ENCODE results near the gene MVK. TPM values are rescaled to one million over a fixed set of nuclear protein-coding genes. Genes with fewer than 3 reads are reported as not detected.

Gene MVK
- total and polyA plus RNA-seq, 2 of the 4 experiments (the other 2 are of a cell fraction): 6.6 to 11.5 TPM

DNA sequence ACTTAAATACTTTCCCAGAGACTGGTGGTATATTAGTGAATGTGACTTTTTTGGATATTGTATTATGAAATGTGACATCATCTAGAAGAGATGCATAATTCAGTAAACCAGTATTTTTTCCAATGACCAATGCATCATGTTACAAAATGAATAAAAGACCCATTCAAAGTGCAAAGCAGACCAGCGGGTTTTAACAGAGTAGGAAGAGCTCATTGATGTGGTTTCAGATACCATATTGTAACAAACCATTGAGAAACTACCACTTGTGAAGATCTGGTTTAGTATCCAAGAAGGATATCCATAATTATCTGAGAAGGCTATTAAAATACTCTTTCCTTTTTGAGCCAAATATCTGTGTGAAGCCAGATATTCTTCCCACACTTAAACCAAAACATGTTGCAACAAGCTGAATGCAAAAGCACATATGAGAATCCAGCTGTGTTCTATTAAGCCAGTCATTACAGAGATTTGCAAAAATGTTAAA lies 47.7 kb downstream of the MVK start:
- no peak for TF ChIP-seq MAZ (IDR thresholded peaks at IDR 0.05; ENCODE audit: borderline replicate concordance, low read depth, low read length)
- no peak for TF ChIP-seq NFE2L2 (IDR thresholded peaks at IDR 0.05; ENCODE audit: low read depth, low read length)
- TF ChIP-seq CEBPB (IDR thresholded peaks at IDR 0.05; ENCODE audit: low read depth, low read length): no peak
- no peak for TF ChIP-seq RFX5 (IDR thresholded peaks at IDR 0.05; ENCODE audit: low read depth, low read length)
- no peak for TF ChIP-seq POLR2A (IDR thresholded peaks at IDR 0.05; ENCODE audit: low read depth, low read length)
- TF ChIP-seq MXI1 (IDR thresholded peaks at IDR 0.05; ENCODE audit: borderline replicate concordance, low read depth, low read length): no peak
- no peak overlapping the region for H3K27ac ChIP-seq (ENCODE audit: insufficient read depth, low read length)
- intact Hi-C loops (cut with micrococcal nuclease): no loop called here
- CTCF ChIA-PET: no interaction called here
- H2BK15ac ChIP-seq (ENCODE audit: low read depth, low read length): no peak overlapping the region
- in situ Hi-C loops (cut with MboI; ENCODE audit: low sequenced_read_pairs): no loop called here
- H2AK5ac ChIP-seq (ENCODE audit: low read depth, low read length): no peak overlapping the region
- no peaks in the 10 kb centered on the region for H3K4me1 ChIP-seq (ENCODE audit: control insufficient read depth, insufficient read depth, low read length)
- no peak overlapping the region for H3K4ac ChIP-seq (ENCODE audit: low read depth, low read length)
- H4K8ac ChIP-seq (ENCODE audit: low read depth in 2 of 2, low read length in 2 of 2): no peak overlapping the region
- no peak overlapping the region for H3K56ac ChIP-seq (ENCODE audit: extremely low read depth, insufficient read depth, low read length)
- BruUV-seq (replicated peaks): no TSS peak
- no peaks in the 10 kb centered on the region for H4K20me1 ChIP-seq (ENCODE audit: insufficient read depth, low read length)
- dilution Hi-C loops (cut with HindIII; ENCODE audit: low sequenced_read_pairs, unreplicated experiment): no loop called here
- H2AFZ ChIP-seq (replicated peaks; ENCODE audit: low read length, poor library complexity): no peak overlapping the region
- H3K9me3 ChIP-seq (ENCODE audit: control insufficient read depth, insufficient read depth, low read length): no peaks in the 10 kb centered on the region
- H2BK20ac ChIP-seq (ENCODE audit: low read depth, low read length): no peak overlapping the region
- ATAC-seq (ENCODE audit: low read depth) (0 out of 2 replicates have a peak, but pooled peaks have one; percentile 17), DNase-seq (no peak)
- H3K27me3 ChIP-seq (ENCODE audit: control insufficient read depth, insufficient read depth, low read length): peaks cover 35% of the 10 kb centered on the region
- H3K79me1 ChIP-seq (ENCODE audit: low read depth in 1 of 2, low read length in 2 of 2): no peaks in the 10 kb centered on the region
- no peak overlapping the region for H2BK120ac ChIP-seq (ENCODE audit: low read depth, low read length)
- POLR2A ChIA-PET (ENCODE audit: unreplicated experiment): interaction anchor here (0.5 kb wide), 1 partner anchor 9 kb away, joined by 15 read pairs; no protein-coding TSS in a partner anchor
- H3K36me3 ChIP-seq (ENCODE audit: control insufficient read depth, insufficient read depth, low read length): no peaks in the 10 kb centered on the region
- no peak overlapping the region for H3K9ac ChIP-seq (ENCODE audit: low read depth, low read length)
- WGBS, 2 experiments (ENCODE audit: extremely low coverage in 2 of 2, insufficient read length in 1 of 2): no CpG with 5 or more reads among the region's 1 CpG
- no peak overlapping the region for H3K4me2 ChIP-seq (ENCODE audit: low read depth, low read length)
- H3K9me1 ChIP-seq (ENCODE audit: insufficient read depth, low read length): no peaks in the 10 kb centered on the region; the same call in 1 of the 2 replicates
- H3K4me3 ChIP-seq (ENCODE audit: insufficient read depth, low read depth, low read length): no peak overlapping the region
- no peak overlapping the region for H3K23ac ChIP-seq (ENCODE audit: low read depth, low read length)
- no peak overlapping the region for H3K18ac ChIP-seq (ENCODE audit: low read depth, low read length)
- H4K5ac ChIP-seq (ENCODE audit: low read depth, low read length): no peak overlapping the region
- no peak overlapping the region for H4K91ac ChIP-seq (ENCODE audit: insufficient read depth, low read depth, low read length)
- H3K14ac ChIP-seq (replicated peaks; ENCODE audit: low read depth, low read length): no peak overlapping the region
- no peak overlapping the region for H2BK5ac ChIP-seq (ENCODE audit: low read depth, low read length, poor library complexity, severe bottlenecking)
- no peak overlapping the region for H2AK9ac ChIP-seq (replicated peaks; ENCODE audit: low read depth, low read length, poor library complexity)
